Muscle layer of colon (tissue), 2 donors: ENCODE results near the gene UFC1.
A peak's percentile ranks its signal among the peaks of the same experiment; 100 is the strongest.
"Not testable (repeated sequence)": the region's sequence is repeated elsewhere in the genome, so short reads cannot be mapped to it uniquely, and the experiment has no call there.

Experiments used
- H3K27ac ChIP-seq: one replicate; pipeline ENCODE4 v1.7.0; 2013; ENCODE audit warnings: low read depth, mild to moderate bottlenecking, low read length, moderate library complexity
- H3K27me3 ChIP-seq, 2 donors: one replicate each; pipeline ENCODE4 v1.7.0; 2013; ENCODE audit warnings: low read length in 2 of 2, mild to moderate bottlenecking in 2 of 2; ENCODE audit not compliant: insufficient read depth in 2 of 2, control insufficient read depth in 1 of 2
- H3K36me3 ChIP-seq: one replicate; pipeline ENCODE4 v1.7.0; 2013; ENCODE audit warnings: mild to moderate bottlenecking, low read length; ENCODE audit not compliant: insufficient read depth
- H3K4me1 ChIP-seq: one replicate; pipeline ENCODE4 v1.7.0; 2013; ENCODE audit warnings: mild to moderate bottlenecking, low read length; ENCODE audit not compliant: insufficient read depth
- H3K4me3 ChIP-seq, 2 donors: one replicate each; pipeline ENCODE4 v1.7.0; 2013; ENCODE audit warnings: low read length in 2 of 2, low read depth in 1 of 2, mild to moderate bottlenecking in 1 of 2, moderate library complexity in 1 of 2
- H3K9ac ChIP-seq: one replicate; pipeline ENCODE4 v1.7.0; 2013; ENCODE audit warnings: low read length
- H3K9me3 ChIP-seq: one replicate; pipeline ENCODE4 v1.7.0; 2013; ENCODE audit warnings: mild to moderate bottlenecking, low read length
- donor health status: abdominal sarcoma.
- donor health status: Adenocarcinoma of cecum.

UFC1 gene

DNA sequence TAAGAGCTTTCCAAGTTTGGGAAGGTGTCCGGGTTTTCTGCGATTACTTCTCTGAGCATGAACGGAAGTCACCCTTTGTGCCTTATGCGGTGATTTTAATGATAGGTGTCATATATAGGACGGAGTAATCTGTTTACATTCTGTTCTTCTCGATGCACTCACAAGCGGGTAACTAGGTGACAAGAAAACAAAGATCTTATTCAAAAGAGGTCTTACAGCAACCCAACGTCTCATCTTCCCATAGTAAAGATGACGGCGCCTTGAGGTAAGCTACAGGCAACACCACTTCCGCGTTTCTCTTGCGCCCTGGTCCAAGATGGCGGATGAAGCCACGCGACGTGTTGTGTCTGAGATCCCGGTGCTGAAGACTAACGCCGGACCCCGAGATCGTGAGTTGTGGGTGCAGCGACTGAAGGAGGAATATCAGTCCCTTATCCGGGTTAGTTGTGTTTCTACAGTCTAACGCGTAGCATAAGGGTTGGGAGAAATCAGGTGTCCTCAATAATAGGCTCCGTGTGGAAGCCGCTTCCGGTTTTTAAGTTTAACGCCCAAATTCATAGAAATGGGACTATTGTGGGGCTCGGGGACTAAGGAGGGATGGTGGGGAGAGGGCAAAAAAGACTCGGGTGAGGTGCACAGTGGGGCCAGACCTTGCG is at the start of gene UFC1:
UFC1 (plus strand) TSS at position 297 of the 656 bp plus-strand sequence; CDS start at position 317, 20 bp downstream.
- Histone ChIP-seq H3K4me3 (peak within 1 kb of the TSS; percentile 53 to 85), H3K36me3 (peaks cover 15% of the 10 kb centered on the region), H3K27ac (peak within 1 kb of the TSS; percentile 89), H3K4me1 (peaks cover 16% of the 10 kb centered on the region), H3K27me3 (no peaks in the 10 kb centered on the region), H3K9ac (peak within 1 kb of the TSS; percentile 92), H3K9me3 (no peaks in the 10 kb centered on the region)

DNA sequence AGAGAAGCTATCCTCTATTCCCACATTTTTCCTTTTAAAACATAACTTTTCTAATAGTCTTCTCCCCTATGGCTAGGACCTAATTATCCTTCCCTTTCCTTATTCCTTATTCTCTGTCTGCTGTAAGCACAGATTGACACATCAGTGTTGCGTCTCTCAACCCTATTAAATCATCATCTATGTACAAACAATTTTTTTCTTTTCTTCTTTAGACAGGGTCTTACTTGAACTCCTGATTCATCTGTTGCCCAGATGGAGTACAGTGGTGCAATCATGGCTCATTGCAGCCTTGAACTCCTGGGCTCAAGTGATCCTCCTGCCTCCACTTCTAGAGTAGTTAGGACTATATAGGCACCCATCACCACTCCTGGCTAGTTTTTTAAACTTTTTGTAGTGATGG is 47.3 kb upstream of the UFC1 start:
- H3K4me3 ChIP-seq: no peak overlapping the region
- H3K9me3 ChIP-seq: no peaks in the 10 kb centered on the region
- H3K4me1 ChIP-seq: no peaks in the 10 kb centered on the region
- H3K27ac ChIP-seq: no peak overlapping the region
- no peaks in the 10 kb centered on the region for H3K27me3 ChIP-seq
- H3K9ac ChIP-seq: no peak overlapping the region
- peaks cover 8% of the 10 kb centered on the region for H3K36me3 ChIP-seq

DNA sequence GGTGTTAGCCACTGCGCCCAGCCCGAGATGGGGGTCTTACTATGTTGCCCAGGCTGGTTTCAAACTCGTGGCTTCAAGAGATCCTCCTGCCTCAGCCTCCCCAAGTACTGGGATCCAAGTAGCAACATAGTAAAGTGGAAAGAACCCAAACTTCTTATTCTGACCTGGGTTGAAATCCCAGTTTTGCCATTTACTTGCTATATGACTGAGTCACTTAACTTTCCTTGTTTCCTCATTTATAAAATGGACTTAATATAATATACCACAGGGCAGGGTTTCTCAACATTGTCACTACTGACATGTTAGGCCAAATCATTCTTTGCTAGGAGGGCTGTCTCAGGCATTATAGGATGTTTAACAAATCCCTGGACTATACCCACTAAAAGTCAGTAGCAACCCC is 42.7 kb upstream of the UFC1 start:
- Histone ChIP-seq H3K9ac (no peak overlapping the region), H3K27ac (no peak overlapping the region), H3K9me3 (no peaks in the 10 kb centered on the region), H3K27me3 (no peaks in the 10 kb centered on the region), H3K4me1 (peaks cover 8% of the 10 kb centered on the region), H3K4me3 (no peak overlapping the region), H3K36me3 (no peaks in the 10 kb centered on the region)

DNA sequence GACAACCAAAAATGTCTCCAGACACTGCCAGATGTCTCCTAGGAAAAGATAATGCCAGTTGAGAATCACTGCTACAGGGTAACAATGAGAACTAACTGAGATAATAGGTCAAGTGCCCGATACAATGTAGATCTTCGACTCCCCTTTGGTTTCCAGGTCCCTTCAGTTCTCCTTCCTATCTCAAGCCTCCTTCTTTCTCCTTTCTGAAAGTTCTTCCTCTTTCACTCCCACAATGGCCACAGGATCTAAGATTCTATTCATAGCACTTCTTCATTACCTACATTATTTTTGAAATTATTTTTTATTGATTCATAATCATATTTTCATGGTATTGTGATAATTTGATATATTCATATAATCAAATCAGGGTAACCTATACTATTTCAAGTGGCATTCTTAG is 42.3 kb upstream of the UFC1 start:
- Histone ChIP-seq H3K4me1 (peaks cover 12% of the 10 kb centered on the region), H3K36me3 (no peaks in the 10 kb centered on the region), H3K9ac (no peak overlapping the region), H3K27me3 (no peaks in the 10 kb centered on the region), H3K27ac (no peak overlapping the region), H3K4me3 (no peak overlapping the region), H3K9me3 (no peaks in the 10 kb centered on the region)

DNA sequence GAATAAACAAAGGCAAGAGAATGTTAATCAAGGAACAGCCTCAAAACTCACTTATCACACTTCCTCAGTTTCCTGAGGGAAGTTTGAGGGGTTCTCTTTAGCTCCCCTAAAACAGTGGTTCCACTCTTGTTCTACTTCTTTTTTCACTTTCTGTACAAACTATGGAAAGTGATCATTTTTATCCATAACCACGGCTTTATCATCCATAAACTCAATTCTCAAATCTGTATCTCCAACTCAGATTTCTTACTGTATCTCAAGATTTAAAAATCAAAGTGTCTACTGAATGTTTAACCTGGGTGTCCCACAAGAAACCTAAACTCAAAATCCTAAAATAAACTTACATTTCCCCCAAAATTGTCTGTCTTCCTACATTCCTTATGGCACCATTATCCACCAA is 39.9 kb upstream of the UFC1 start:
- no peaks in the 10 kb centered on the region for H3K9me3 ChIP-seq
- H3K9ac ChIP-seq: no peak overlapping the region
- no peaks in the 10 kb centered on the region for H3K36me3 ChIP-seq
- no peak overlapping the region for H3K27ac ChIP-seq
- H3K27me3 ChIP-seq: no peaks in the 10 kb centered on the region
- no peak overlapping the region for H3K4me3 ChIP-seq
- peaks cover 24% of the 10 kb centered on the region for H3K4me1 ChIP-seq

DNA sequence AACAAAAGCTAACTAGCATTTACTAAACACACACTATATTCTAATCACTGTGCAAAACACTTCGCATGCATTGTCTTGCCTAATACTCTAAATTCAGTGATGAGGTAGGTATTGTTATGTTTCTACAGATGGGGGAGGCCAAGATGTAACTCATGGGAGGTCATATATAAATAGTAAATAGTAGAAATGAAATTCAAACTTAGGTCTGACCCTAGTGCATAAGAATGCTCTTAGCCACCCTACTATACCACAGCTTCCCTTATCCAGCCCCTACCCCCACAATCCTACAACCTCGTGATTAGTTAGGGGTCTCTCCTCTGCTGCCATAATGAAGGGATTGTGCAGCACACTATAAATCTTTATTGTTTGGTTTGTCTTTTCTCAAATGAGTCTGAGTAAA is 39.2 kb upstream of the UFC1 start:
- H3K9ac ChIP-seq: no peak overlapping the region
- H3K4me3 ChIP-seq: no peak overlapping the region
- H3K9me3 ChIP-seq: no peaks in the 10 kb centered on the region
- H3K36me3 ChIP-seq: no peaks in the 10 kb centered on the region
- H3K4me1 ChIP-seq: peaks cover 31% of the 10 kb centered on the region
- H3K27me3 ChIP-seq: no peaks in the 10 kb centered on the region
- H3K27ac ChIP-seq: no peak overlapping the region

DNA sequence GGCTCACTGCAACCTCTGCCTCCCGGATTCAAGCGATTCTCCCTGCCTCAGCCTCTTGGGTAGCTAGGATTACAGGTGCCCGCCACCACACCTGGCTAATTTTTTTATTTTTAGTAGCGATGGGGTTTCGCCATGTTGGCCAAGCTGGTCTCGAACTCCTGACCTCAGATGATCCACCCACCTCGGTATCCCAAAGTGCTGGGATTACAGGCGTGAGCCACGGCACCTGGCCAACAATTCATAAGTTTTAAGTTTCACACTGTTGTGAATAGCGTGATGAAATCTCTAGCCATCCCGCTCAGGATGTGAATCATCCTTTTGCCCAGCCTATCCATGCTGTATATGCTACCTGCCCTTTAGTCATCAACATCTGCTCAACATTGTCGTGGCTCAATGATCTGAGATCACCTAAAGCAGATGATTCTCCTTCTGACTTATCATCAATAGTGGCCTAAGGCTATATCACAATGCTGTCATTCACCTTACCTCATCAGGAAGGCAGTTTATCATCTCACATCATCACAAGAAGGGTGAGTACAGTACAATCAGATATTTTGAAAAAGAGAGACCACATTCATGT is 38.6 kb upstream of the UFC1 start:
- Histone ChIP-seq H3K9me3 (no peaks in the 10 kb centered on the region), H3K4me1 (peaks cover 37% of the 10 kb centered on the region), H3K27me3 (no peaks in the 10 kb centered on the region), H3K36me3 (peaks cover 5% of the 10 kb centered on the region), H3K4me3 (no peak overlapping the region), H3K9ac (no peak overlapping the region), H3K27ac (no peak overlapping the region)

DNA sequence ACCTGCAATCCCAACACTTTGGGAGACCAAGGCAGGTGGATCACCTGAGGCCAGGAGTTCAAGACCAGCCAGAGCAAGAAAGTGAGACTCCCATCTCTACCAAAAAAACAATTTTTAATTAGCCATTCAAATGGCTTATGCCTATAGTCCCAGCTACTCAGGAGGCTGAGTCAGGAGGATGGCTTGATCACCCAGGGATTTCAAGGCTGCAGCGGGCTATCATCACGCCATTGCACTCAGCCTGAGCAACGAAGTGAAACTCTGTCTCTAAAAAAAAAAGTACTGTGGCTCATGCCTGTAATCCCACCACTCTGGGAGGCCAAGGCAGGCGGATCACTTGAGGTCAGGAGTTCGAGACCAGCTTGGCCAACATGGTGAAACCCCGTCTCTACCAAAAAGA is 37.8 kb upstream of the UFC1 start:
- H3K4me1 ChIP-seq: peaks cover 43% of the 10 kb centered on the region
- H3K9ac ChIP-seq, H3K4me3 ChIP-seq, H3K9me3 ChIP-seq, H3K27me3 ChIP-seq, H3K27ac ChIP-seq: not testable (repeated sequence)
- H3K36me3 ChIP-seq: peaks cover 12% of the 10 kb centered on the region

DNA sequence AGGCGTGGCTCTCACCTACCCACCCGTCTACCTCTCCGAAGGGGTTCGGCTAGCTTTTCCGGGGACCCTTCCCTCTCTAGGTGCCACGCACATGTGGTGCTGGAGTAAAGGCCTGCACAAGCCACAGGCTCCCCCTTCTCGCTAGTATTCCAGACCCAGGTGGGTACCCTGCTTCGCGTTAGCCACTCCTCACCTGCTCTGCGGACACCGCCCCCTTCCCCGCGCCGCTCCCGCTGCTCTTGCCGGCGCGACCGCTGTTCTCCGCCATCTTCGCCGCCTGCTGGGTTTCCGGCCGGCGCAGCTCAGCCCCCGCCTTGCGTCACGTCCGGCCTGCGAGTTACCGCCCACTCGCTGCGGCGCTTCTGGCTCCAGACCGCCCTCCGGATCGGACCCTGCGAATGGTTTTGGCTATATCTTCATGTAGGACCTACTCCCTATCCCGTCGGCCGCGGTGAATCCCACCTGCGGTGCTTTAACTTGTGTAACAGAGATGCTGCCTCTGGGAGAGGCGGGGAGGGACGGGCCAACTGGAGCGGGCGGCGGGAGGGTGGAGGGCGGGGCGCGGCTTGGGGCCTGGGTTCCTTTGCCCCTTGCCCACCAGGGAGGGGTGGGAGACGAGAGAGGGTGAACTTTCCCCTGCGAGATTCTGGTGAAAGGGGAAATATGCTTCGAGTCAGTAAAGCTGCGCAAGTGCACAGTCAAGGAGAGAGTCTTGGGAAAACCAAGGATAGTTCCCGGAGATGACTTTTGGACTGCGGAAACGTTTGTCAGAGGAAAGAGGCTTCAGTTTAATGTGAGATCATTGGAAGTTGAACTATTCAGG is 35.8 kb upstream of the UFC1 start, which contains the start of the genes NIT1 and PFDN2:
NIT1 (plus strand) TSS at position 347 of the 823 bp plus-strand sequence; CDS start at position 419, 72 bp downstream.
PFDN2 (minus strand) TSS at position 279 of the 823 bp plus-strand sequence; CDS start at position 268, 11 bp downstream.
- no peaks in the 10 kb centered on the region for H3K9me3 ChIP-seq
- H3K27ac ChIP-seq: peak within 1 kb of the TSS; percentile 99
- peaks cover 43% of the 10 kb centered on the region for H3K4me1 ChIP-seq
- H3K4me3 ChIP-seq: peak within 1 kb of the TSS; percentile 96 to 99
- H3K9ac ChIP-seq: peak within 1 kb of the TSS; percentile 87
- peaks cover 32% of the 10 kb centered on the region for H3K36me3 ChIP-seq
- H3K27me3 ChIP-seq: no peaks in the 10 kb centered on the region

DNA sequence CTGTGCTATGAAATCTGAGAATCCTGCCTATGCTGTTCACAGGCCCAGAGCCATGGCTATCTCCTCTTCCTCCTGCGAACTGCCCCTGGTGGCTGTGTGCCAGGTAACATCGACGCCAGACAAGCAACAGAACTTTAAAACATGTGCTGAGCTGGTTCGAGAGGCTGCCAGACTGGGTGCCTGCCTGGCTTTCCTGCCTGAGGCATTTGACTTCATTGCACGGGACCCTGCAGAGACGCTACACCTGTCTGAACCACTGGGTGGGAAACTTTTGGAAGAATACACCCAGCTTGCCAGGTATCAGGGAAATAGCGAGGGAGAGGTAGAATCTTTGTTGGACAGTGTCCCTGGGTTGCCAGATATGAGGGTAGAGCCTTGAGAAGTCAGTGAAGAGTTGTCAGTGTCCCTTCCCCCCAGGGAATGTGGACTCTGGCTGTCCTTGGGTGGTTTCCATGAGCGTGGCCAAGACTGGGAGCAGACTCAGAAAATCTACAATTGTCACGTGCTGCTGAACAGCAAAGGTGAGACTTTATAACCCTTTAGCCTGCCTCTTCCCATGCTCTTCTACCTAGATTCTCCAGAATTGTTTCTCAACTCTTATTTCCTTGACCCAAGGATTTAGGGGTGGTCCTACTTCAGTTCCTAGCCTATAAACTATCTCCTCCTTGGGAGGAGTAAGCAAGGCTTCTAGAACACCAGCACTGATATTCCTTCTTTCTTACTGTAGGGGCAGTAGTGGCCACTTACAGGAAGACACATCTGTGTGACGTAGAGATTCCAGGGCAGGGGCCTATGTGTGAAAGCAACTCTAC is 34.5 kb upstream of the UFC1 start:
- peaks cover 43% of the 10 kb centered on the region for H3K4me1 ChIP-seq
- H3K27ac ChIP-seq: peak overlapping the region; percentile 99
- H3K27me3 ChIP-seq: no peaks in the 10 kb centered on the region
- H3K4me3 ChIP-seq: peak overlapping the region; percentile 96 to 99
- peak overlapping the region; percentile 87 for H3K9ac ChIP-seq
- no peaks in the 10 kb centered on the region for H3K9me3 ChIP-seq
- peaks cover 44% of the 10 kb centered on the region for H3K36me3 ChIP-seq
